Measurements from ENCODE around the gene AKR1B1. TPM values are rescaled to one million over a fixed set of nuclear protein-coding genes. Genes with fewer than 3 reads are reported as not detected.

Gene AKR1B1
- polyA plus RNA-seq, 2 of the 4 experiments (the other 2 are of a cell fraction), result 1,636 to 6,205 TPM

GRCh38 chr7:134453518-134453917, 5.4 kb downstream of the AKR1B1 start:
- Histone ChIP-seq H3K4me3 (no peak overlapping the region), H3K4me1 (peaks cover 92% of the 10 kb centered on the region), H3K4me2 (peak overlapping the region; percentile 78), H3K9me3 (no peaks in the 10 kb centered on the region), H3K27ac (peak overlapping the region; percentile 13 to 94; a peak in 4 of 6 replicates)
- no peak for FAIRE-seq
- TF ChIP-seq, protein P1, sequence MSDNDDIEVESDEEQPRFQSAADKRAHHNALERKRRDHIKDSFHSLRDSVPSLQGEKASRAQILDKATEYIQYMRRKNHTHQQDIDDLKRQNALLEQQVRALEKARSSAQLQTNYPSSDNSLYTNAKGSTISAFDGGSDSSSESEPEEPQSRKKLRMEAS (IDR thresholded peaks at IDR 0.05), result no peak
- TF ChIP-seq KDM5A (IDR thresholded peaks at IDR 0.05) (no peak), ESRRA (IDR thresholded peaks at IDR 0.05; ENCODE audit: borderline replicate concordance, low read length) (no peak), POLR2AphosphoS2 (conservative IDR thresholded peaks at IDR 0.05; ENCODE audit: low read length) (no peak), ZNF302 (CRISPR knock-in tag; IDR thresholded peaks at IDR 0.05) (no peak)
- no peak for ATAC-seq
- POLR2A ChIA-PET, result interaction anchor here (0.6 kb wide), 1 partner anchor 31 kb away, joined by 3 read pairs; no protein-coding TSS in a partner anchor
- CTCF ChIA-PET, result interaction anchor here (0.7 to 27.7 kb wide), 13 partner anchors 9 to 154 kb away, joined by 3 to 486 read pairs (median 5); no protein-coding TSS in a partner anchor
- WGBS (ENCODE audit: missing lambda C conversion rate), result 86% methylated on average over 5 of the region's 5 CpGs
- DNase-seq (ENCODE audit: low read depth in 1 of 2, low spot score in 1 of 2), result no peak

GRCh38 chr7:134452991-134453473, 5.9 kb downstream of the AKR1B1 start:
- no peak for DNase-seq (ENCODE audit: low read depth in 1 of 2, low spot score in 1 of 2)
- Histone ChIP-seq H3K4me1 (peaks cover 97% of the 10 kb centered on the region), H3K4me3 (no peak overlapping the region), H3K27ac (peak overlapping the region; percentile 13 to 94; a peak in 4 of 6 replicates), H3K4me2 (peak overlapping the region; percentile 78), H3K9me3 (no peaks in the 10 kb centered on the region)
- no peak for ATAC-seq
- FAIRE-seq, result no peak
- CTCF ChIA-PET, result interaction anchor here (0.7 to 27.7 kb wide), 13 partner anchors 9 to 312 kb away, joined by 3 to 486 read pairs (median 5); no protein-coding TSS in a partner anchor
- POLR2A ChIA-PET, result interaction anchor here (0.6 kb wide), 1 partner anchor 31 kb away, joined by 3 read pairs; no protein-coding TSS in a partner anchor
- TF ChIP-seq CHD4 (IDR thresholded peaks at IDR 0.05; ENCODE audit: borderline replicate concordance), result no peak
- TF ChIP-seq JUN (IDR thresholded peaks at IDR 0.05), result peak in 1 of 2 experiments; percentile 21; a peak in 1 of 5 replicates
- 83% methylated on average over 7 of the region's 7 CpGs for WGBS (ENCODE audit: missing lambda C conversion rate)

GRCh38 chr7:134452419-134452838, 6.5 kb downstream of the AKR1B1 start:
- Histone ChIP-seq H3K4me3 (no peak overlapping the region), H3K4me1 (peaks cover 100% of the 10 kb centered on the region), H3K4me2 (peak overlapping the region; percentile 78), H3K9me3 (no peaks in the 10 kb centered on the region), H3K27ac (peak overlapping the region in 1 of 2 experiments; percentile 94; a peak in 3 of 6 replicates)
- no peak for DNase-seq (ENCODE audit: low read depth in 1 of 2, low spot score in 1 of 2)
- ATAC-seq, result no peak
- TF ChIP-seq REST (IDR thresholded peaks at IDR 0.05) (no peak), RARB (CRISPR knock-in tag; IDR thresholded peaks at IDR 0.05) (no peak), FOSL2 (IDR thresholded peaks at IDR 0.05) (no peak), FOSL2 (CRISPR knock-in tag; IDR thresholded peaks at IDR 0.05) (no peak), NFE2L2 (conservative IDR thresholded peaks at IDR 0.05; ENCODE audit: low read length) (no peak), ZNF302 (CRISPR knock-in tag; IDR thresholded peaks at IDR 0.05) (no peak), SMC3 (IDR thresholded peaks at IDR 0.05) (no peak), KDM5A (IDR thresholded peaks at IDR 0.05) (no peak), EP300 (IDR thresholded peaks at IDR 0.05) (no peak), CEBPB (IDR thresholded peaks at IDR 0.05) (no peak), FOSB (CRISPR knock-in tag; IDR thresholded peaks at IDR 0.05) (no peak), HEYL (CRISPR knock-in tag; IDR thresholded peaks at IDR 0.05) (no peak), GATA3 (IDR thresholded peaks at IDR 0.05; ENCODE audit: borderline replicate concordance) (no peak), HDAC2 (IDR thresholded peaks at IDR 0.05) (no peak)
- TF ChIP-seq, protein P2, sequence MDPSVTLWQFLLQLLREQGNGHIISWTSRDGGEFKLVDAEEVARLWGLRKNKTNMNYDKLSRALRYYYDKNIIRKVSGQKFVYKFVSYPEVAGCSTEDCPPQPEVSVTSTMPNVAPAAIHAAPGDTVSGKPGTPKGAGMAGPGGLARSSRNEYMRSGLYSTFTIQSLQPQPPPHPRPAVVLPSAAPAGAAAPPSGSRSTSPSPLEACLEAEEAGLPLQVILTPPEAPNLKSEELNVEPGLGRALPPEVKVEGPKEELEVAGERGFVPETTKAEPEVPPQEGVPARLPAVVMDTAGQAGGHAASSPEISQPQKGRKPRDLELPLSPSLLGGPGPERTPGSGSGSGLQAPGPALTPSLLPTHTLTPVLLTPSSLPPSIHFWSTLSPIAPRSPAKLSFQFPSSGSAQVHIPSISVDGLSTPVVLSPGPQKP (IDR thresholded peaks at IDR 0.05; ENCODE audit: low read depth, low read length), result no peak
- TF ChIP-seq, protein P3, sequence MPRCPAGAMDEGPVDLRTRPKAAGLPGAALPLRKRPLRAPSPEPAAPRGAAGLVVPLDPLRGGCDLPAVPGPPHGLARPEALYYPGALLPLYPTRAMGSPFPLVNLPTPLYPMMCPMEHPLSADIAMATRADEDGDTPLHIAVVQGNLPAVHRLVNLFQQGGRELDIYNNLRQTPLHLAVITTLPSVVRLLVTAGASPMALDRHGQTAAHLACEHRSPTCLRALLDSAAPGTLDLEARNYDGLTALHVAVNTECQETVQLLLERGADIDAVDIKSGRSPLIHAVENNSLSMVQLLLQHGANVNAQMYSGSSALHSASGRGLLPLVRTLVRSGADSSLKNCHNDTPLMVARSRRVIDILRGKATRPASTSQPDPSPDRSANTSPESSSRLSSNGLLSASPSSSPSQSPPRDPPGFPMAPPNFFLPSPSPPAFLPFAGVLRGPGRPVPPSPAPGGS (IDR thresholded peaks at IDR 0.05), result no peak
- TF ChIP-seq, protein P4, sequence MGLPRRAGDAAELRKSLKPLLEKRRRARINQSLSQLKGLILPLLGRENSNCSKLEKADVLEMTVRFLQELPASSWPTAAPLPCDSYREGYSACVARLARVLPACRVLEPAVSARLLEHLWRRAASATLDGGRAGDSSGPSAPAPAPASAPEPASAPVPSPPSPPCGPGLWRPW (IDR thresholded peaks at IDR 0.05), result no peak
- TF ChIP-seq, protein P5, sequence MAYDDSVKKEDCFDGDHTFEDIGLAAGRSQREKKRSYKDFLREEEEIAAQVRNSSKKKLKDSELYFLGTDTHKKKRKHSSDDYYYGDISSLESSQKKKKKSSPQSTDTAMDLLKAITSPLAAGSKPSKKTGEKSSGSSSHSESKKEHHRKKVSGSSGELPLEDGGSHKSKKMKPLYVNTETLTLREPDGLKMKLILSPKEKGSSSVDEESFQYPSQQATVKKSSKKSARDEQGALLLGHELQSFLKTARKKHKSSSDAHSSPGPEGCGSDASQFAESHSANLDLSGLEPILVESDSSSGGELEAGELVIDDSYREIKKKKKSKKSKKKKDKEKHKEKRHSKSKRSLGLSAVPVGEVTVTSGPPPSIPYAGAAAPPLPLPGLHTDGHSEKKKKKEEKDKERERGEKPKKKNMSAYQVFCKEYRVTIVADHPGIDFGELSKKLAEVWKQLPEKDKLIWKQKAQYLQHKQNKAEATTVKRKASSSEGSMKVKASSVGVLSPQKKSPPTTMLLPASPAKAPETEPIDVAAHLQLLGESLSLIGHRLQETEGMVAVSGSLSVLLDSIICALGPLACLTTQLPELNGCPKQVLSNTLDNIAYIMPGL (CRISPR knock-in tag; IDR thresholded peaks at IDR 0.05; ENCODE audit: borderline replicate concordance), result no peak
- WGBS (ENCODE audit: missing lambda C conversion rate), result 95% methylated on average over 5 of the region's 5 CpGs
- CTCF ChIA-PET, result interaction anchor here (1.0 to 27.7 kb wide), 11 partner anchors 10 to 312 kb away, joined by 3 to 486 read pairs (median 6); no protein-coding TSS in a partner anchor
- POLR2A ChIA-PET, result no interaction called here
- FAIRE-seq, result no peak

All from A549 (cell line).